NCI-H526 (cell line): Measurements from ENCODE around the gene TACO1.

Experiments
- DNase-seq, 2 experiments: peaks; one replicate each; lab custom pipeline; 2025; lab: John Stamatoyannopoulos, UW

Gene TACO1

DNA sequence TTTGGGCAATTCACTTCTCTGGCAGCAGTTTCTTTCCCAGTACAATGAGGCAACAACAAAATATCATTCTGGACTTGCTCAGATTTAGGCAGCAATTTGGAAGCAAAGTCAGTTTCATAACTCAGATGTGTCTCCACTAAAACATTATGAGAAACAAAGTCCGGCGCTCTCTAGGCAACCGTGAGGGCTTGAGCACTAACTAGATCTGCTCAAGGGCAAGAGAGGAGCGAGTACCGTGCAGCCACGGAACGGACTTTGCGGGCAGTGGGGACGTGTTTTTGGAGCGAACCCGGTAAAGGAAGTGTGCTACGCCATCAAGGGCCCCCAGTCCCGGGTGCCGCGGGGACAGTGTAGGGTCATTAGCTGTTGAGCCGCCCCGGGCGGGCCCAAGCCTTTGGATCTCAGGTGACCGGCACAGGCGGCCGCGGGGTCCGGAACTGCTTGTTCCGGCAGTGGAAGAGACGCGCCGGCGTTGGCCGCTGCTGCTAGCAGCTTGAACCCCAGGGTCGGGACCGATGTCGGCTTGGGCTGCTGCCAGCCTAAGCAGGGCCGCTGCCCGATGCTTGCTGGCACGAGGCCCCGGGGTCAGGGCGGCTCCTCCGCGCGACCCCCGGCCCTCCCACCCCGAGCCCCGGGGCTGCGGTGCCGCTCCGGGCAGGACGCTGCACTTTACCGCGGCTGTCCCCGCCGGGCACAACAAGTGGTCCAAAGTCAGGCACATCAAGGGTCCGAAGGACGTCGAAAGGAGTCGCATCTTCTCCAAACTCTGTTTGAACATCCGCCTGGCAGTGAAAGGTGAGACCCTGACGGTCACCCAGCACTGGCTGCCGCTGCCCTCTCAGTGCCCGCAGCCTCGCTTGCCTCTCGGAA lies at the start of gene TACO1:
TACO1 (plus strand) TSS at position 327 of the 870 bp plus-strand sequence; CDS start at position 516, 189 bp downstream.
- peak; percentile 74 to 88 for DNase-seq

DNA sequence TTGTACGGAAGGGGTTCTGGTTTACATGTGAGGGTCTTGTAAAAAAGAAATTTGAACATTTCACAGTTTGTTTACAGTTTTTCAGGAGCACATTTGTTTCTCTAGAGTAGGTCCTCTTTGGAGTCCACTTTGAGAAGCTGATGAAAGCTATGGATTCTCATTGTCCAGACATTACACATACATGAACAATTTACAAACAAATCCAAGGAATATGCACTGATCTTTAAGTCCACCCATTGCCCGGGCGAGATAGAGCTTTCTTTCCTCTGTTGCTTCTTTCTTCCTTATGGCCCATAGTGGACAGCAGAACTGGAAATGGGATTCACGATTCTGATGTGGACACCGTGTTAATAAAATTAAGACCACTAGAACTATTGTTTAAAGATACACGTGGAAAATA lies 48.5 kb upstream of the TACO1 start:
- DNase-seq: no peak

DNA sequence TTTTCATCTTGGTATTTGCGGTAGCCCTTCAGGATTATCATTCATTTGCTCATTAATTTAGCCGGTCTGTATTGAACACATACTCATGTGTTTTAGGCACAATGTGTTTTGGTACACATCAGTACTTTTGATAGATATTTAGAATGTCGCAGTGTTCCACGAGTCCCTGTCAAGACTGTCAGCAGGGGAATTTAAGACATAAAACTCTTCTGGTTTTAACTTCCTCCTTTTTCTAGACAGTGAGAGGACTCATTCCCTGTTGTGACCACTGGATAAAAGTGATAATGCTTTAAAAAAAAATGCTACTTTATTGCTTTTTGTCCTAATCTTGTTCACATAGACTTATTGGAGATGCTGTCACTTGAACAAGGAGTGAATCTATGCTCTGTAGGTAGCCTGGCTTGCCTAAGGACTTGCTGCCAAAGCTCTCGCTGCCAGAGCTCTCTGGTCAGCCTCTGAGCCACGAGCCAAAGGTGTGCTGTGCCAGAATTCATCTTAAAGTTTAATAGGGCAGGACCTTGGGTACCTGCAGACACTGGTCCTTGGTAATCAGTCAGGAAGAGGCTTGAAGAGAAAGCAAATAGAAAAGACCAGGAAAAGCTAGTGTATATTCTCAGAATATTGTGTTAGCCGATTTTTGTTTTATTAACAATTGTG lies 45.1 kb upstream of the TACO1 start:
- DNase-seq: no peak

DNA sequence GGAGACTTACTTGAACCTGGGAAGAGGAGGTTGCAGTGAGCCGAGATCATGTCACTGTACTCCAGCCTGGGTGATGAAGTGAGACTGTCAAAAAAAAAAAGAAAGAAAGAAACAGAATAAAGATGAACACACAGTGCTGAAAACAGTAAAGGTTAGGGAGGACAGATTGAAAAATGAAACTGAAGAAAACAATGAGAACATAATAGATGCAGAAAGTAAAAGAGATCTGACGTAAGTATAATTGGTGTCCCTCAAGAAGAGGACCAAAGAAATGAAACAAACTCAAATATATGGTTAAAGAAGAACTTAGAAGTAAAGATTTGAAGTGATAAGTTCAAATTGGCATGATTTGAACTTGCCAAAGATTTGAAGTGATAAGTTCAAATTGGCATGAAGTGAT lies 43.3 kb upstream of the TACO1 start:
- DNase-seq: no peak

DNA sequence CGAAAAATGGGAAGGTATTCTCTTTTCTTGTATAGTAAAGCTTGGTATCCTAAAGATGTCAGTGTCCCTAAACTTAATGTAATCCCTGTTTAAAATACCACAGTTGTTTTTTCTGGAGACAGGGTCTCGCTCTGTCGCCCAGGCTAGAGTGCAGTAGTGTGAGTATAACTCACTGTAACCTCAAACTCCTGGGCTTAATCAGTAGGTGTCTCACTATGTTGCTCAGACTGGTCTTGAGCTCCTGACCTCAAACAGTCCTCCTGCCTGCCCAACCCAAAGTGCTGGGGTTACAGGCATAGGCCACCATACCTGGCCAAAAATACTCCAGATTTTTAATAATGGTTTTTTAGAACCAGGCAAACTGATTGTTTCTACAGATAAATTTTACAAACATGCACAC lies 42.3 kb upstream of the TACO1 start:
- no peak for DNase-seq

DNA sequence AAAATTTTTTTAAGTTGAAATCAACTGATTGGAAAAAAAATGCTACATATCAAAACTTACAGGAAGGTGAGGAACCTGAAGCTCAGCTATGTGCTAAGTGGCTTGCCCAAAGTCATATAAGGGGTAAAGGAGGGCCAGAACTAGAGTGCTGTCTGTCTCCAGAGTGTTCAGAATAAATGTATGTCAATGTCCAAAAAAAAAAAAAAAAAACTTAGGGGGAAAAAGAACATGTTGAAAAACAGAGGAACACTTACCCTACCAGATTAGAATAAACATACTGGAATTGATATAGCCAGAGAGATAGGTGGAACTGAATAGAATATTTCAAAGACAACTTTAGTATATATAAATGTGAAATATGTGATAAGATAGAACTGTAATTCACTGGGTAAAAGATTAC lies 38.9 kb upstream of the TACO1 start:
- DNase-seq: no peak

DNA sequence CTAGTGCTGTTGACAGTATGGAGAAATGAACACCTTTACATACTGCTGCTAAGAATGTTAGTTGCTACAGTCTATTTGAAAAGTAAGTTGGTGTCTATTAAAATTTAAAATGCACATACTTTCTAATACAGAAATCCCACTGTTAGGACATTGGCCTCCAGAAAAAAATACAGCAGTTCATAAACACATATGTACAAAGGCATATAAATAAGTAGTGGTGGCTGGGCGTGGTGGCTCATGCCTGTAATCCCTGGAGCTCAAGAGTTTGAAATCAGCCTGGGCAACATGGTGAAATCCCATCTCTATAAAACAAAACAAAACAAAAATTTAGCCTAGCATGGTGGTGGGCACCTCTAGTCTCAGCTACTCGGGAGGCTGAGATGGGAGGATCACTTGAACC lies 37.4 kb upstream of the TACO1 start:
- no peak for DNase-seq

DNA sequence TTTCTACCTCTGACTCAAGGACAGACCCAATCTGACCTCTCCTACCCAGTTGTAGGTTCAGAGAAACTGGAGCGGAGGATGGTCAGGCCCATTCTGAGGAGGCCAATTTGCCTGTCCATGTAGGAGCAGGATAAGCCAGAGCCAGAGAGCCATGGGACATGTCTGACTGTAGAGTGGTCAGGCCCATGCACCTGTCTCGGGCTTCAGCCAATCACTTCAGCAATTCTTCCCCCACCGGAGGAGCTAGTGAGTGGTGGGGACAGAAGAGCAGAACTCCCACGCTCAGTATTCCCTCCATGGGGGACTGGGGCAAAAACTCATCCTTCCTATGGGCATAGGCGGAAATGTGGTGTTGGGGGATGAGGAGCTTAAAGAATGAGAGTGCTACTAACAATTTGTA lies 36.1 kb upstream of the TACO1 start:
- no peak for DNase-seq

DNA sequence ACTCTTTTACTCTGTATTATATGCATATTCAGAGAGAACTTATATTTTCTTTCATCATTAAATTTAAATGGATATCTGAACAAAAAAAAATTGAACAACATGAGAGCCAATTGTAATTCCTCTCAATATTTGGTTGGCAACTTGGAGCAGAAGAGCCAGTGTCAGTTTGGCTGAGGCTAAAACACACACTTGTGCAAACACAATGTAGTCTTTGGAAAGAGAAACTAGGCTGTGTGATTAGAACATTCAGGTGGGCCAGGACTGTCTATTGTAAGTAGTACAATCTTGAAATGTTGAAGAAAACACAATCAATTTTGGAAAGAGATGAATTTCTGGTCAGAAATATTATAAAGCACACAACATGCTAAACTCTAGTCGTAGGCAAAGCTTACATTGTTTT lies 33.5 kb upstream of the TACO1 start:
- no peak for DNase-seq

DNA sequence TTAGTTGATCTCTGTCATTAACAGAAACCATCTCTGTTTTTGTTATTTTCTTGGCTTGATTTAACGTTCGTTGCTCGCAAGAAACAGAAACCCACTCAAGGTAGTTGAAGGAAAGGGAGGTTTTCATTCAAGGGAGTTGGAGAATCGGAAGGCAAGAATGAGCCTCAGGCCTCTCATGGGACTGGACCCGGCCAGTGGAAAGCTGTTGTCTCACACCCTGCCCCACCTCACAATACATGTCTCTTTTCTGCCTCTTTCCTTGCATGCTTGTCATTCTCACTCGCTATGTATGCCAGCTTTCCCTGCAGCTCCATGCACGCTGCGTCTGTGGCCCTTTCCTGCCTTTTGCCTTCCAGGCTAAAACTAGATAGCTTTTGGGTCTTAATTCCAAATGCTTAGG lies 32.1 kb upstream of the TACO1 start:
- no peak for DNase-seq

DNA sequence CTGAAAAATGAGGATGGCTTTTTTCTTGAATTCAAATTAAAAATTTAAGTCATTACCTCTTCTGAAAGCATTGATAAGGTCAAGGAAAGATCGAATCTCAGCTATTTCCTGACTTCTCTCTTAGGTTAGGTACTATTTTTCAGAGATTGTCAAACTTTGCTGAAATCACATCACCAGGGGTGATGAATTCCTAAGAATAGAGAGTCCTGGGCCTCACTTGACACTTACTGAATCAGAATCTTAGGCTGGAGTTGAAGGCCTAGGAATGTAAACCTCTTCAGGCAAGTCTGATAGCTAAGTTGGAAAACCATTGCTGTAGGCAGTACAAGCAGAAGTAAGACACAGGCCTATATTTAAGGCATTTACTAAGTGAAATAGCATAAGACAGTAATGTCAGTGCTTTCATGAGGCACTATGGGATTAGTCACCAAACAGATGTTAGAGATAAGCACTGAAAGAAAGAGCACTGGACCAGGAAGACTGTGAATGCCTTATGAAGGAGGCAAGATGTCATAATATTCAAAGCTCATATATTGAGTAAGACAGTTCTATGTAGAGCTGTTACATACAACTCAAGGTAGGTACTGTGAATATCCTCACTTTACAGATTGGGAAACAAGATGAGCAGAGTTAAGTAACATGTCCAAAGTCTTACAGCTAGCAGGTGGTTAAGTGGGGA lies 28.9 kb upstream of the TACO1 start:
- DNase-seq: no peak

DNA sequence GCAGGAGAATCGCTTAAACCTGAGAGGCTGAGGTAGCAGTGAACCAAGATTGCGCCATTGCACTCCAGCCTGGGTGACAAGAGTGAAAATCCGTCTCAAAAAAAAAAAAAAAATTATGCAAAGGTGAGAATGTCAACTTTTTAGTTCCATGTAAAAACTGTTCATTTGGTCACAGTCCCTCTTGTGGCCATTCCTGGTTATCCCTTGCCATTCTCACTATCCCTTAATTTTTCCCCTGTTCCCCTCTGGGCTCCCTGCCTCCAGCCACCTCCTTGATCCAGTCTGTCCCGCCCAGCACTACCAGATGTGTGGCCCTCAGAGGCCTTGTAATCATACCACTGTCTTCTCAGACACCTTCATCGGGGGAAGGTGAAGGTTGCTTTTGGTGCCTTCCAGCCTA lies 27.1 kb upstream of the TACO1 start:
- peak in 1 of 2 experiments; percentile 15 for DNase-seq

DNA sequence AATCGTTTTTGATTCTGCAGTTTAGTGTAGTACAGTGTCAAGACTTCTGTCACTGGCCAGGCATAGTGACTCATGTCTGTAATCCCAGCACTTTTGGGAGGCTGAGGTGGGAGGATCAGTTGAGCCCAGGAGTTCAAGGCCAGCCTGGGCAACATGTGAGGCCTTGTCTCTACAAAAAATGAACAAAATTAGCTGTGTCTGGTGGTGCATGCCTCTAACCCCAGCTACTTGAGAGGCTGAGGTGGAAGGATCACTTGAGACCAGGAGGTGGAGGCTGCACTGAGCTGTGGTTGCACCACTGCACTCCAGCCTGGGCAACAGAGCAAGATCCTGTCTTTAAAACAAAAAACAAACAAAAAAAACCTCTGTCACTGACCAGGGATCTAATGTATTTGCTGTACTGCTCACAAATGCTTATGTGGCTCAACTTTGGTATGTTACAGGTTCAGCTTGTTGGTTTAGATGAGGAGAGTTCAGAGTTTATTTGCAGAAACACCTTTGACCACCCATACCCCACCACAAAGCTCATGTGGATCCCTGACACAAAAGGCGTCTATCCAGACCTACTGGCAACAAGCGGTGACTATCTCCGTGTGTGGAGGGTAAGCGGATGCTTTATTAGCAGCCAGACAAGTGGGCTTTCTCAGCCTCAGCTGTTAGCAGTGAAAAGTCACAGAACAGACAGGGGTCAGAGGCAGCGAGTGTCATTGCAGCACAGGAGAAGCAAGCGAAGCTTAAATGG lies 22.5 kb upstream of the TACO1 start:
- no peak for DNase-seq

DNA sequence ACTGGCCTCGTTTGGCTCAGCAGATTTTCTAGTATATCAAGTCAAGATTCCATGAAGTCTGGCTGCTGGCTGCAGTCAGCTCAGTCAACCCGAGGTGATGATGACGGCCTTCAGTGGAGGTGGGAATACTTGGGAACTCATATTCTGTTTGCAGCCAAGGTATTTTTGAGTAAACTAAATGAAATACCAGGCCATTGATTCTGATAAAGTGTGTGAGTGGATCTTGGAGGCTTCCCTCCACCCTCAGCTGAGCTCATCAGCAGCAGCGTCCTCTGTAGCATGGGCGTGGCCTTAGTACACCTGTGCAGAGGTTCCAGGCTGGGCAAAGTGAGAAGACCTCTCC lies 22.0 kb upstream of the TACO1 start:
- no peak for DNase-seq

DNA sequence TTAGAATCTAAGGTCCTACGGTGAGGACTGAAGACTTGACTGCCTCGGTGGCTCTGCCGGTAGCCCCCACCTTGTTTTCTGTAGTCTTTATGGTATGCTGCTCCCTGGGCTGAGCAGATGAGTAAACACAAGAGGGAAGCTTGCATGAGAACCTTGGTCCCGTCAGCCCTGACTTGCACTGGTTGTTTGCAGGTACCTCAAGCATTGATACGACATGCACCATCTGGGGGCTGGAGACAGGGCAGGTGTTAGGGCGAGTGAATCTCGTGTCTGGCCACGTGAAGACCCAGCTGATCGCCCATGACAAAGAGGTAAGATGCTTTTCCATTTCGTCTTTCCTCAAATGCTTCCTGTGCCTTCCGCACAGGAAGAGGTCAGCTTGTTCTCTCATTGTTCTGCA lies 21.1 kb upstream of the TACO1 start:
- no peak for DNase-seq

DNA sequence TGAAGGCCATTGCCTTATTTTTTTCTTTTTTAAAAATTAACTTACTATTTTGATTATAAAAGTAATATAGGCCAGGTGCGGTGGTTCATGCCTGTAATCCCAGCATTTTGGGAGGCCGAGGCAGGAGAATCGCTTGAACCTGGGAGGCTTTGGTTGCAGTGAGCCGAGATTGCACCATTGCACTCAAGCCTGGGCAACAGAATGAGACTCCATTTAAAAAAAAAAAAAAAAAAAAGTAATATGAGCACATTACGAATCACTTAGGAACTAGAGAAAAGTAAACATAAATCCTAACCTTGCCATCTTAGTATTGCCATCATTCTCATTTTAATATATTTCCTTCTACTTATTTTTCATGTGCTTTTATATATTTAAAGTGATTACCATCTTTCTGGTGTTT lies 12.9 kb upstream of the TACO1 start:
- no peak for DNase-seq

DNA sequence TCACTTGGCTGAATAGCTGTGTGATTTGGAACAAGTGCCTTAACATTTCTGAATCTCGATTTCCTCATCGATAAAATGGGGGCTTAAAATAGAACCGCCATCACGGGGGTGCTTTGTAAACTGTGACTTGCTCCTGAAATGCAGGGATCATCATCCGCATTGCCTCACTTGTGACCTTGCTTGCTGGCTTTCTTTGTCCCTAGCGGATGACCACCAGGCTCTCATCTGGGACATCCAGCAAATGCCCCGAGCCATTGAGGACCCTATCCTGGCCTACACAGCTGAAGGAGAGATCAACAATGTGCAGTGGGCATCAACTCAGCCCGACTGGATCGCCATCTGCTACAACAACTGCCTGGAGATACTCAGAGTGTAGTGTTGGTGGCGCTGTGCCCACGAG lies 11.9 kb upstream of the TACO1 start:
- no peak for DNase-seq

DNA sequence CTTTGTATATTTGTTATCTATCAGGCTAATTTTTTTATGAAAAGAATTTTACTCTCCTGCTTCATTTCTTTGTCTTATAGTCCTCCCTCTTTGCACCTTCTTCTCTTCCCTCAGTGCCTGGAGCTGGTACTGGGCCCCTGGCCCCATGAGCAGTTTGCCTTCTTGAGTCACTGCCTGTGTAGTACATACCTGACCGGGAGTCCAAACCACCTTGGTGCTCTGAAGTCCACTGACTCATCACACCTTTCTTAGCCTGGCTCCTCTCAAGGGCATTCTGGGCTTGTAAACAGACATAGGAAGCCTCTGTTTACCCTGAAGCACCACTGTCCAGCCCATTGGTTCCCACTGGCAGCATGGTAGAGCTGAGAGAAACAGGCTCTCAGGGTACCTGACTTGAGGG lies 11.0 kb upstream of the TACO1 start:
- DNase-seq: no peak

DNA sequence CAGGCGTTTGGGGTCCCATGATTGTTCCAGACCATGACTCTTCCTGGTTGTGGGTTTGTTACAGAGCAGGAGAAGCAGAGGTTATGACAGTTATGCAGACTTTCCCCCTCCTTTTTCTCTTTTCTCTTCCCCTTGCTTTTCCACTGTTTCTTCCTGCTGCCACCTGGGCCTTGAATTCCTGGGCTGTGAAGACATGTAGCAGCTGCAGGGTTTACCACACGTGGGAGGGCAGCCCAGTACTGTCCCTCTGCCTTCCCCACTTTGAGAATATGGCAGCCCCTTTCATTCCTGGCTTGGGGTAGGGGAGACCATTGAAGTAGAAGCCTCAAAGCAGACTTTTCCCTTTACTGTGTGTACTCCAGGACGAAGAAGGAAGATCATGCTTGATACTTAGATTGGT lies 7.9 kb upstream of the TACO1 start:
- DNase-seq: no peak

DNA sequence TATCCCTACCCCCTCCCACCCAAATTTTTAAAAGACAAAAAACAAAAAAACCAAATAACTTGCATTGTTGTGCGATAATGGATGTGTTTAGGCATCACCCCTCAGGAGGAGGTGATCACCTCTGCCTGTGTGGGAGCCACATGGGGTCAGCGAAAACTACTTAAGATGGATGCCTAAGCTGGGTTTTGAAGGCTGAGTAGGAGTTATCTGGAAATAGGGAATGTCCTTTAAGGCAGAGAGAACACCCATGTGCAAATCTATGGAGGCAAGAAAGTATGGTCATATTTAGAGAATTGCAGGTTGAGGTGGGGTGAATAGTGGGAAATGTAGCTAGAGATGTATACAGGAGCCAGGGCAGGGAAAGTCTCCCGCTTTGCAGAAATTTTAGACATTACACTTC lies 5.6 kb upstream of the TACO1 start:
- no peak for DNase-seq

DNA sequence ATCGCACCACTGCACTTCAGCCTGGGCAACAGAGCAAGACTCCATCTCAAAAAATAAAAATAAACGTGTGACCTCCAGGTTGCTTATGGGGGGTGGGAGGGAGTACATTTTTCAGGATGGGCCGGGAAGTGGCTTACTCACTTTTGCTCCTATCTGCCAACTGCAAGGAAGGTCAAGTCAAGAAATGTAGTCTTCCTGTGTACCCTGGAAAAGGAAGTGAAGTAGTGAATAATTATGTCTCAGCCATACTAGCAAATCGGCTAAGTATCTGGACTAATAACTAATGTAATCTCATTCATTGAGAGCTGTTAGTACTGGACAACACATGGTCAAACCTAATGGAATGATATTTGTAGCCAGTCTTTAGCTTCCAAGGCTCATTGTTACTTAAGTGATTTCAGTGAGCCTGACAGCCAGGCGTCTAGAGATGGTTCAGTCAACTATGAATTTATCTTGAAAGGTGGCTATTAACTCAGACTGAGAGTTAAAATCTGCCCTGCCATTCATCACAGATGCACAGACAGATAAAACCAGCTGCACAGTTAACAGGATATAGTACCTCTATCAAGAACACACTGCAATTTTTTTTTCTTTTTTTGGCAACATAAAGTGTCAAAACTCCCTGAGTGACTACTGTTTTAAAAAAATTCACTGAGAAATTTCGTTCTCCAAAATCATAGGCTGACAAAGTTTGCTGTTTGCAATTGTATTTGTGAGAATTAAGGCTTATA lies 3.7 kb upstream of the TACO1 start:
- no peak for DNase-seq

DNA sequence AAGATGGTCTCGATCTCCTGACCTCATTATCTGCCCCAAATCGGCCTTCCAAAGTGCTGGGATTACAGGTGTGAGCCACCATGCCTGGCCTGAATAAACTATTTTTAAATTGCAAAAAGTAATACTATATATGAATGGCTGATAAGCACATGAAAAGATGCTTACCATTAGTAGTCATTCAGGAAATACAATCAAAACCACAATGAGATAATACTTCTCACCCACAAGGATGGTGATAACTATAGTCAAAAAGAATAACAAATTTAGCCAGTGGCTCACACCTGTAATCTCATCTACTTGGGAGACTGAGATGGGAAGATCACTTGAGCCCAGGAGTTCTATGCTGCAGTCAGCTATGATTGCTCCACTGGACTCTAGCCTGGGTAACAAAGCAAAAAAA lies 2.4 kb upstream of the TACO1 start:
- no peak for DNase-seq
